Stomach (tissue), 4 donors: ENCODE measurements around the gene SOX8.
"Not testable (repeated sequence)": the region's sequence is repeated elsewhere in the genome, so short reads cannot be mapped to it uniquely, and the experiment has no call there.

Experiments
- POLR2AphosphoS5 ChIP-seq, 3 donors: sonication (generic); formaldehyde crosslinking; IDR thresholded peaks; one replicate each; pipeline ENCODE4 v1.6.1; 2016; ENCODE audit warnings: antibody characterized with exemption in 3 of 3
- TF ChIP-seq, protein P1 (sequence below), 7 experiments: fragments of 450-650 bp in 4 of 7; fragments of 200-600 bp in 3 of 7; sonication (generic) in 3 of 7; IDR thresholded peaks; one replicate each; pipeline ENCODE4 v1.5.1; 2016 to 2019; ENCODE audit warnings: antibody characterized with exemption in 7 of 7, control low read depth in 2 of 7, mild to moderate bottlenecking in 1 of 7

- TF ChIP-seq, protein P1, sequence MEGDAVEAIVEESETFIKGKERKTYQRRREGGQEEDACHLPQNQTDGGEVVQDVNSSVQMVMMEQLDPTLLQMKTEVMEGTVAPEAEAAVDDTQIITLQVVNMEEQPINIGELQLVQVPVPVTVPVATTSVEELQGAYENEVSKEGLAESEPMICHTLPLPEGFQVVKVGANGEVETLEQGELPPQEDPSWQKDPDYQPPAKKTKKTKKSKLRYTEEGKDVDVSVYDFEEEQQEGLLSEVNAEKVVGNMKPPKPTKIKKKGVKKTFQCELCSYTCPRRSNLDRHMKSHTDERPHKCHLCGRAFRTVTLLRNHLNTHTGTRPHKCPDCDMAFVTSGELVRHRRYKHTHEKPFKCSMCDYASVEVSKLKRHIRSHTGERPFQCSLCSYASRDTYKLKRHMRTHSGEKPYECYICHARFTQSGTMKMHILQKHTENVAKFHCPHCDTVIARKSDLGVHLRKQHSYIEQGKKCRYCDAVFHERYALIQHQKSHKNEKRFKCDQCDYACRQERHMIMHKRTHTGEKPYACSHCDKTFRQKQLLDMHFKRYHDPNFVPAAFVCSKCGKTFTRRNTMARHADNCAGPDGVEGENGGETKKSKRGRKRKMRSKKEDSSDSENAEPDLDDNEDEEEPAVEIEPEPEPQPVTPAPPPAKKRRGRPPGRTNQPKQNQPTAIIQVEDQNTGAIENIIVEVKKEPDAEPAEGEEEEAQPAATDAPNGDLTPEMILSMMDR (IDR thresholded peaks at IDR 0.05) = not testable (repeated sequence)
- TF ChIP-seq POLR2AphosphoS5 (IDR thresholded peaks at IDR 0.05) = not testable (repeated sequence)
These were observed 33.7 kb upstream of the SOX8 start for GRCh38 chr16:947922-948303.
